HepG2 (cell line): ENCODE measurements around the gene NBEA. TPM values are rescaled to one million over a fixed set of nuclear protein-coding genes. Genes with fewer than 3 reads are reported as not detected.
A peak's percentile ranks its signal among the peaks of the same experiment; 100 is the strongest.

Experiments used
- ATAC-seq: fragments of 200-7000 bp; cut with Tn5 transposase; 3 replicates; pipeline ENCODE4 v1.9.1; 2020; ENCODE audit warnings: mild to moderate bottlenecking, moderate library complexity
- BruUV-seq: library from RNA; stranded (reverse); fragments of 400-500 nt; replicated peaks from 2 replicates; lab custom pipeline; 2021; lab: Mats Ljungman, UMichigan
- CTCF ChIA-PET: fragments of 300-600 bp; formaldehyde crosslinking; extraction: SDS; loops from one replicate; lab custom pipeline; 2021; ENCODE audit warnings: low total read pairs, inconsistent platforms, low intra/inter-chr PET ratio; lab: Yijun Ruan, JAX
- POLR2A ChIA-PET: fragments of 350-600 bp; sonication (Branson Sonifier 250); formaldehyde crosslinking; loops from one replicate; lab custom pipeline; 2020; ENCODE audit warnings: antibody characterized with exemption, inconsistent platforms; lab: Yijun Ruan, JAX
- DNase-seq: peaks from one replicate; pipeline ENCODE4 v3.0.0-alpha.2; 2015; ENCODE audit warnings: low spot score
- FAIRE-seq: peaks from 3 replicates; lab custom pipeline; 2011; peaks lifted over from hg19 to GRCh38; lab: Jason Lieb, UNC
- H2AFZ ChIP-seq: one replicate; pipeline ENCODE4 v1.6.1; 2011; ENCODE audit warnings: low read length, inconsistent platforms
- H3K27ac ChIP-seq: fragments of 300-600 bp; 3 replicates; pipeline ENCODE4 v1.8.0; 2011; ENCODE audit warnings: mixed run types, mild to moderate bottlenecking, mixed read lengths, low read length, inconsistent platforms; ENCODE audit not compliant: insufficient read depth; ENCODE audit errors: extremely low read length
- H3K27me3 ChIP-seq, 2 experiments: fragments of 200-600 bp in 1 of 2; 2 replicates in 1 of 2; 3 replicates in 1 of 2; pipeline versions ENCODE4 v1.6.0 to v1.8.0; 2011; ENCODE audit warnings: low read length in 2 of 2, mild to moderate bottlenecking in 2 of 2, moderate library complexity in 2 of 2, inconsistent platforms in 1 of 2; ENCODE audit not compliant: insufficient read depth in 2 of 2, control insufficient read depth in 1 of 2
- H3K36me3 ChIP-seq, 2 experiments: fragments of 200-600 bp in 1 of 2; replicated peaks in 1 of 2; 2 replicates in 1 of 2; 3 replicates in 1 of 2; pipeline versions ENCODE4 v1.5.1 to v1.8.0; 2011; ENCODE audit warnings: low read length in 2 of 2, inconsistent platforms in 1 of 2; ENCODE audit not compliant: insufficient read depth in 2 of 2, control insufficient read depth in 1 of 2
- H3K4me1 ChIP-seq: 2 replicates; pipeline ENCODE4 v1.5.1; 2012; ENCODE audit warnings: low read length, inconsistent platforms; ENCODE audit not compliant: insufficient read depth
- H3K4me2 ChIP-seq: 2 replicates; pipeline ENCODE4 v1.6.0; 2011; ENCODE audit warnings: low read depth, low read length, inconsistent platforms
- H3K4me3 ChIP-seq, 3 experiments: fragments of 200-600 bp in 1 of 3; sonication (generic), shearing (Covaris generic) in 1 of 3; replicated peaks in 1 of 3; 2 replicates each; pipeline ENCODE4 v1.5.1; 2011 to 2016; ENCODE audit warnings: low read length in 3 of 3, inconsistent platforms in 2 of 3, low read depth in 2 of 3, mild to moderate bottlenecking in 2 of 3, control low read depth in 1 of 3, mixed read lengths in 1 of 3; ENCODE audit not compliant: insufficient read depth in 1 of 3
- H3K79me2 ChIP-seq: one replicate; pipeline ENCODE4 v1.6.1; 2011; ENCODE audit warnings: low read length, inconsistent platforms; ENCODE audit not compliant: insufficient read depth
- H3K9ac ChIP-seq: 2 replicates; pipeline ENCODE4 v1.6.0; 2011; ENCODE audit warnings: mild to moderate bottlenecking, low read depth, low read length, inconsistent platforms; ENCODE audit not compliant: insufficient read depth
- H3K9me3 ChIP-seq: 2 replicates; pipeline ENCODE4 v1.5.1; 2012; ENCODE audit warnings: mild to moderate bottlenecking, low read length
- H4K20me1 ChIP-seq: 2 replicates; pipeline ENCODE4 v1.6.0; 2011; ENCODE audit warnings: inconsistent platforms, mild to moderate bottlenecking, low read length, moderate library complexity; ENCODE audit not compliant: insufficient read depth
- CHCHD3 ChIP-seq: sonication (generic); formaldehyde crosslinking; IDR thresholded peaks from 2 replicates; pipeline ENCODE4 v1.8.0; 2022; ENCODE audit warnings: mild to moderate bottlenecking, missing genetic modification reagents, moderate library complexity
- CREM ChIP-seq, 2 experiments: sonication (generic) in 1 of 2; formaldehyde crosslinking in 1 of 2; IDR thresholded peaks; 2 replicates each; pipeline versions ENCODE4 v1.4.0 to v1.6.1; 2016 to 2020; ENCODE audit warnings: antibody characterized with exemption in 1 of 2, mild to moderate bottlenecking in 1 of 2, missing genetic modification reagents in 1 of 2
- HES4 ChIP-seq: sonication (generic); formaldehyde crosslinking; IDR thresholded peaks from 2 replicates; pipeline ENCODE4 v1.9.0; 2021; ENCODE audit warnings: mild to moderate bottlenecking, missing genetic modification reagents, borderline replicate concordance
- MAFF ChIP-seq: IDR thresholded peaks from 2 replicates; pipeline ENCODE4 v1.6.1; 2011; ENCODE audit warnings: low read depth, low read length, improper control_type of control experiment
- MAFK ChIP-seq, 2 experiments: IDR thresholded peaks in 1 of 2; conservative IDR thresholded peaks in 1 of 2; 2 replicates each; pipeline ENCODE4 v1.6.1; 2011; ENCODE audit warnings: improper control_type of control experiment in 2 of 2, low read length in 2 of 2
- MIER2 ChIP-seq: IDR thresholded peaks from 2 replicates; pipeline ENCODE4 v1.6.1; 2016; ENCODE audit warnings: missing biosample characterization, missing genetic modification reagents
- NCOA5 ChIP-seq: sonication (generic); formaldehyde crosslinking; IDR thresholded peaks from 2 replicates; pipeline ENCODE4 v1.4.0; 2020; ENCODE audit warnings: missing genetic modification reagents
- NFYB ChIP-seq: sonication (generic); formaldehyde crosslinking; IDR thresholded peaks from 2 replicates; pipeline ENCODE4 v1.4.0; 2020; ENCODE audit warnings: missing genetic modification reagents
- ZNF235 ChIP-seq: sonication (generic); formaldehyde crosslinking; IDR thresholded peaks from 2 replicates; pipeline ENCODE4 v1.8.1; 2023; ENCODE audit warnings: mild to moderate bottlenecking, missing genetic modification reagents, borderline replicate concordance
- ZNF572 ChIP-seq: sonication (generic); formaldehyde crosslinking; IDR thresholded peaks from 2 replicates; pipeline ENCODE4 v1.5.1; 2020; ENCODE audit warnings: mild to moderate bottlenecking, missing genetic modification reagents
- WGBS: methylation state at CpG from one replicate; pipeline ENCODE4 v1.1.6; 2017; ENCODE audit warnings: low lambda C conversion rate; 5-methylcytosine and 5-hydroxymethylcytosine counted together
- in situ Hi-C: cut with HindIII; loops from 2 replicates; pipeline ENCODE4 v1.10.0; 2017; ENCODE audit warnings: low pct_unique_long_range_greater_than_20kb; ENCODE audit not compliant: extremely low pct_ligation_motif_present
- intact Hi-C: fragments of 100-400 bp; cut with micrococcal nuclease; formaldehyde crosslinking; loops from one replicate; pipeline ENCODE4 v1.10.0; 2022; ENCODE audit not compliant: unreplicated experiment
- polyA plus RNA-seq, 8 experiments: library from polyadenylated mRNA; depleted of rRNA in 3 of 8; stranded (reverse) in 7 of 8; unstranded in 1 of 8; fragments of >200 nt; fragmentation: Illumina TruSeq in 4 of 8; extraction: Trizol in 4 of 8; gene quantifications; 2 replicates each; pipeline versions ENCODE4 v1.2.1 to v1.2.3, GENCODE V29; 2011 to 2016; ENCODE audit warnings: low read depth in 4 of 8, missing spikeins in 1 of 8, mixed read lengths in 1 of 8; ENCODE audit not compliant: insufficient read depth in 1 of 8
- total RNA-seq, 5 experiments: library from RNA; depleted of rRNA; stranded (reverse); fragments of >200 nt; fragmentation: Illumina TruSeq; extraction: Trizol; gene quantifications; 2 replicates each; pipeline ENCODE4 v1.2.3, GENCODE V29; 2016; ENCODE audit warnings: low read depth in 1 of 5
- TF ChIP-seq, protein P1 (sequence below): sonication (generic); formaldehyde crosslinking; IDR thresholded peaks from 2 replicates; pipeline ENCODE4 v1.4.0; 2020; ENCODE audit warnings: missing genetic modification reagents
- TF ChIP-seq, protein P2 (sequence below): sonication (generic); formaldehyde crosslinking; IDR thresholded peaks from 2 replicates; pipeline ENCODE4 v1.4.0; 2020; ENCODE audit warnings: mild to moderate bottlenecking, missing genetic modification reagents
- TF ChIP-seq, protein P3 (sequence below), 2 experiments: IDR thresholded peaks; 2 replicates each; pipeline ENCODE4 v1.6.1; 2011 to 2012; ENCODE audit warnings: low read length in 2 of 2, borderline replicate concordance in 1 of 2, low read depth in 1 of 2, mild to moderate bottlenecking in 1 of 2, moderate library complexity in 1 of 2

The NBEA gene
- total and polyA plus RNA-seq, 2 of the 13 experiments (the other 11 are each of a cell fraction or from before 2014, with no cell fraction given): 2.7 to 2.8 TPM

DNA sequence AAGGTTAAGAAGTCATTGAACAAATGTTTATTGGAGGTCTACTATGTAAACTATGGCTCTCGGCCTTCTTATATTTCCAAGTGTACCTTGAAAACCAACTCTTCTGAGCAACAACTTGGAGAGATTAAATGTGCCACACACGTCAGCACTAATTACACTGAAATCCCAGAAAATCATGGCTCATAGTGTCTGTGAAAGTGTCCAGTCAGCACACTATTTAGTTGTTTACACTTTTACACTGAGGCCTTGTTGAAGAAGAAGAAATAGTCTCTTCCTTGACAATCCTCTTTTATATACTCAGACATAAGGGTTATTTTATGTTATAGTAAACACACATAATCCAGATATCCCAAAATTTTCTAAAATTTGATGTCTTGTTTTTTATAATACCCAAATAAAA is 30.9 kb upstream of the NBEA start:
- POLR2A ChIA-PET: no interaction called here
- Histone ChIP-seq H4K20me1 (no peaks in the 10 kb centered on the region), H3K27me3 (no peaks in the 10 kb centered on the region), H3K4me1 (no peaks in the 10 kb centered on the region), H3K36me3 (no peaks in the 10 kb centered on the region), H3K9me3 (no peaks in the 10 kb centered on the region), H3K9ac (no peak overlapping the region), H3K27ac (no peak overlapping the region), H3K4me2 (no peak overlapping the region), H3K4me3 (no peak overlapping the region), H3K79me2 (no peaks in the 10 kb centered on the region), H2AFZ (no peak overlapping the region)
- in situ Hi-C loops: no loop called here
- 2% methylated on average over 2 of the region's 2 CpGs for WGBS
- FAIRE-seq (no peak), ATAC-seq (no peak), DNase-seq (no peak)
- no TSS peak for BruUV-seq
- TF ChIP-seq, protein P1, sequence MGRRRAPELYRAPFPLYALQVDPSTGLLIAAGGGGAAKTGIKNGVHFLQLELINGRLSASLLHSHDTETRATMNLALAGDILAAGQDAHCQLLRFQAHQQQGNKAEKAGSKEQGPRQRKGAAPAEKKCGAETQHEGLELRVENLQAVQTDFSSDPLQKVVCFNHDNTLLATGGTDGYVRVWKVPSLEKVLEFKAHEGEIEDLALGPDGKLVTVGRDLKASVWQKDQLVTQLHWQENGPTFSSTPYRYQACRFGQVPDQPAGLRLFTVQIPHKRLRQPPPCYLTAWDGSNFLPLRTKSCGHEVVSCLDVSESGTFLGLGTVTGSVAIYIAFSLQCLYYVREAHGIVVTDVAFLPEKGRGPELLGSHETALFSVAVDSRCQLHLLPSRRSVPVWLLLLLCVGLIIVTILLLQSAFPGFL (CRISPR knock-in tag): no peak
- TF ChIP-seq MAFK (conservative IDR thresholded peaks at IDR 0.05 in 1 of 2, IDR thresholded peaks at IDR 0.05 in 1 of 2; ENCODE audit: low read length in 2 of 2): peak in 1 of 2 experiments; percentile 81; a peak in 3 of 4 replicates
- peak; percentile 76 for TF ChIP-seq MAFF
- CTCF ChIA-PET: no interaction called here
- intact Hi-C loops: no loop called here

DNA sequence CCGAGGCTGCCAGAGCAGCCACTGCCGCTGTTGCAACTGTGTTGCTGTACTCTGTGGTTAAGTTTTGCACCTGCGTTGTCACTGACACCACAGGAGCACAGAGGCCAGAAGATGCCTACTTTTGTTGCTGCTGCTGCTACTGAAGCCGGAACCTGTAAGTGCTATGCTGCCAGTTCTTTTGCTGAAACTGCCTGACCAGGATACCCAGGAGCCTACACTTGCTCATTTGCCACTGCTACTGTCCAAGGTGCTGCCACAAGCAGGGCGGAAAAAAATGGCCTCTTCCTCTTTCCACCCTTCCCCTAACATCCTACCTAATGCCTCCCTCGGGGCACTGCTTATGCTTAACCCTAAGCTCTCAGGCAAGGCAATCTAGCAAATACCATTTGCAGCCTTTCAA is 29.0 kb upstream of the NBEA start:
- no peaks in the 10 kb centered on the region for H3K36me3 ChIP-seq
- H3K27me3 ChIP-seq: no peaks in the 10 kb centered on the region
- no peaks in the 10 kb centered on the region for H3K79me2 ChIP-seq
- H2AFZ ChIP-seq: no peak overlapping the region
- H3K27ac ChIP-seq: no peak overlapping the region
- no peaks in the 10 kb centered on the region for H3K4me1 ChIP-seq
- FAIRE-seq (no peak), ATAC-seq (no peak), DNase-seq (no peak)
- in situ Hi-C loops (no loop called here), intact Hi-C loops (no loop called here)
- ChIA-PET POLR2A (no interaction called here), CTCF (no interaction called here)
- 52% methylated on average over 5 of the region's 6 CpGs for WGBS
- no peak overlapping the region for H3K9ac ChIP-seq
- H3K4me3 ChIP-seq: no peak overlapping the region
- H3K4me2 ChIP-seq: no peak overlapping the region
- no TSS peak for BruUV-seq
- no peaks in the 10 kb centered on the region for H4K20me1 ChIP-seq
- no peaks in the 10 kb centered on the region for H3K9me3 ChIP-seq
- TF ChIP-seq, protein P2, sequence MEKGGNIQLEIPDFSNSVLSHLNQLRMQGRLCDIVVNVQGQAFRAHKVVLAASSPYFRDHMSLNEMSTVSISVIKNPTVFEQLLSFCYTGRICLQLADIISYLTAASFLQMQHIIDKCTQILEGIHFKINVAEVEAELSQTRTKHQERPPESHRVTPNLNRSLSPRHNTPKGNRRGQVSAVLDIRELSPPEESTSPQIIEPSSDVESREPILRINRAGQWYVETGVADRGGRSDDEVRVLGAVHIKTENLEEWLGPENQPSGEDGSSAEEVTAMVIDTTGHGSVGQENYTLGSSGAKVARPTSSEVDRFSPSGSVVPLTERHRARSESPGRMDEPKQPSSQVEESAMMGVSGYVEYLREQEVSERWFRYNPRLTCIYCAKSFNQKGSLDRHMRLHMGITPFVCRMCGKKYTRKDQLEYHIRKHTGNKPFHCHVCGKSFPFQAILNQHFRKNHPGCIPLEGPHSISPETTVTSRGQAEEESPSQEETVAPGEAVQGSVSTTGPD (CRISPR knock-in tag): no peak
- no peak for TF ChIP-seq NCOA5 (CRISPR knock-in tag)
- TF ChIP-seq, protein P3, sequence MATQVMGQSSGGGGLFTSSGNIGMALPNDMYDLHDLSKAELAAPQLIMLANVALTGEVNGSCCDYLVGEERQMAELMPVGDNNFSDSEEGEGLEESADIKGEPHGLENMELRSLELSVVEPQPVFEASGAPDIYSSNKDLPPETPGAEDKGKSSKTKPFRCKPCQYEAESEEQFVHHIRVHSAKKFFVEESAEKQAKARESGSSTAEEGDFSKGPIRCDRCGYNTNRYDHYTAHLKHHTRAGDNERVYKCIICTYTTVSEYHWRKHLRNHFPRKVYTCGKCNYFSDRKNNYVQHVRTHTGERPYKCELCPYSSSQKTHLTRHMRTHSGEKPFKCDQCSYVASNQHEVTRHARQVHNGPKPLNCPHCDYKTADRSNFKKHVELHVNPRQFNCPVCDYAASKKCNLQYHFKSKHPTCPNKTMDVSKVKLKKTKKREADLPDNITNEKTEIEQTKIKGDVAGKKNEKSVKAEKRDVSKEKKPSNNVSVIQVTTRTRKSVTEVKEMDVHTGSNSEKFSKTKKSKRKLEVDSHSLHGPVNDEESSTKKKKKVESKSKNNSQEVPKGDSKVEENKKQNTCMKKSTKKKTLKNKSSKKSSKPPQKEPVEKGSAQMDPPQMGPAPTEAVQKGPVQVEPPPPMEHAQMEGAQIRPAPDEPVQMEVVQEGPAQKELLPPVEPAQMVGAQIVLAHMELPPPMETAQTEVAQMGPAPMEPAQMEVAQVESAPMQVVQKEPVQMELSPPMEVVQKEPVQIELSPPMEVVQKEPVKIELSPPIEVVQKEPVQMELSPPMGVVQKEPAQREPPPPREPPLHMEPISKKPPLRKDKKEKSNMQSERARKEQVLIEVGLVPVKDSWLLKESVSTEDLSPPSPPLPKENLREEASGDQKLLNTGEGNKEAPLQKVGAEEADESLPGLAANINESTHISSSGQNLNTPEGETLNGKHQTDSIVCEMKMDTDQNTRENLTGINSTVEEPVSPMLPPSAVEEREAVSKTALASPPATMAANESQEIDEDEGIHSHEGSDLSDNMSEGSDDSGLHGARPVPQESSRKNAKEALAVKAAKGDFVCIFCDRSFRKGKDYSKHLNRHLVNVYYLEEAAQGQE (IDR thresholded peaks at IDR 0.05; ENCODE audit: borderline replicate concordance in 1 of 2, low read depth in 1 of 2, low read length in 2 of 2): peak; percentile 53 to 91
- TF ChIP-seq ZNF235 (CRISPR knock-in tag): no peak
- no peak for TF ChIP-seq NFYB (CRISPR knock-in tag)
- TF ChIP-seq MIER2 (CRISPR knock-in tag): peak; percentile 87
- TF ChIP-seq HES4: no peak
- TF ChIP-seq ZNF572 (CRISPR knock-in tag): no peak
- no peak for TF ChIP-seq CREM (IDR thresholded peaks at IDR 0.05)
- no peak for TF ChIP-seq CREM (CRISPR knock-in tag; IDR thresholded peaks at IDR 0.05)
- no peak for TF ChIP-seq CHCHD3 (CRISPR knock-in tag)
